ENCODE results near the gene ANK3. TPM values are rescaled to one million over a fixed set of nuclear protein-coding genes. Genes with fewer than 3 reads are reported as not detected.

Gene ANK3
- polyA plus RNA-seq, 1 donor from 2014 or later: 114 TPM

- H3K27ac ChIP-seq (ENCODE audit: low read length): no peak overlapping the region
- H3K4me2 ChIP-seq (ENCODE audit: low read length): no peak overlapping the region
- H3K27me3 ChIP-seq (ENCODE audit: insufficient read depth, low read depth, low read length): no peaks in the 10 kb centered on the region
- H4K20me1 ChIP-seq (ENCODE audit: insufficient read depth): no peaks in the 10 kb centered on the region
- TF ChIP-seq REST (IDR thresholded peaks at IDR 0.05; ENCODE audit: borderline replicate concordance): no peak
- TF ChIP-seq EZH2 (IDR thresholded peaks at IDR 0.05; ENCODE audit: borderline replicate concordance, insufficient read depth, low read length, poor library complexity, severe bottlenecking): no peak
- H3K4me3 ChIP-seq (ENCODE audit: low read length): no peak overlapping the region
- H2AFZ ChIP-seq (ENCODE audit: low read depth, low read length): no peak overlapping the region
- H3K79me2 ChIP-seq (replicated peaks; ENCODE audit: insufficient read depth, low read length): no peaks in the 10 kb centered on the region
- H3K36me3 ChIP-seq (ENCODE audit: insufficient read depth, low read length): peaks cover 4% of the 10 kb centered on the region
- no peak overlapping the region for H3K9ac ChIP-seq (ENCODE audit: low read length)
- H3F3A ChIP-seq (ENCODE audit: insufficient read depth, low read length, poor library complexity, severe bottlenecking): no peaks in the 10 kb centered on the region
- H3K9me2 ChIP-seq (ENCODE audit: insufficient read depth, low read length): no peaks in the 10 kb centered on the region
- no peaks in the 10 kb centered on the region for H3K9me3 ChIP-seq (ENCODE audit: low read length)
Measured at GRCh38 chr10:60031183-60031582, 358.5 kb downstream of the ANK3 start.

- Histone ChIP-seq H3K27ac (ENCODE audit: low read length) (no peak overlapping the region), H3K27me3 (ENCODE audit: insufficient read depth, low read depth, low read length) (no peaks in the 10 kb centered on the region), H3K4me3 (ENCODE audit: low read length) (no peak overlapping the region)
Measured at GRCh38 chr10:60029475-60029874, 360.2 kb downstream of the ANK3 start.

More at GRCh38 chr10:60029475-60029874, 360.2 kb downstream of the ANK3 start:
- Histone ChIP-seq H3F3A (ENCODE audit: insufficient read depth, low read length, poor library complexity, severe bottlenecking) (no peaks in the 10 kb centered on the region), H3K79me2 (replicated peaks; ENCODE audit: insufficient read depth, low read length) (no peaks in the 10 kb centered on the region), H3K9ac (ENCODE audit: low read length) (no peak overlapping the region), H3K4me2 (ENCODE audit: low read length) (no peak overlapping the region), H4K20me1 (ENCODE audit: insufficient read depth) (no peaks in the 10 kb centered on the region), H3K9me2 (ENCODE audit: insufficient read depth, low read length) (no peaks in the 10 kb centered on the region), H2AFZ (ENCODE audit: low read depth, low read length) (no peak overlapping the region), H3K9me3 (ENCODE audit: low read length) (no peaks in the 10 kb centered on the region), H3K36me3 (ENCODE audit: insufficient read depth, low read length) (peaks cover 2% of the 10 kb centered on the region)
- TF ChIP-seq EP300 (conservative IDR thresholded peaks at IDR 0.05; ENCODE audit: poor library complexity, severe bottlenecking) (no peak), SMC3 (conservative IDR thresholded peaks at IDR 0.05; ENCODE audit: poor library complexity) (no peak), CTCF (IDR thresholded peaks at IDR 0.05; ENCODE audit: poor library complexity, severe bottlenecking) (no peak), EZH2 (IDR thresholded peaks at IDR 0.05; ENCODE audit: borderline replicate concordance, insufficient read depth, low read length, poor library complexity, severe bottlenecking) (no peak), REST (IDR thresholded peaks at IDR 0.05; ENCODE audit: borderline replicate concordance) (no peak), TAF1 (IDR thresholded peaks at IDR 0.05; ENCODE audit: low read depth) (no peak), RAD21 (conservative IDR thresholded peaks at IDR 0.05) (no peak), MXI1 (conservative IDR thresholded peaks at IDR 0.05; ENCODE audit: poor library complexity, severe bottlenecking) (no peak), POLR2AphosphoS5 (IDR thresholded peaks at IDR 0.05) (no peak)
